ENCODE measurements around the gene SNAPC1.

SNAPC1 gene

GRCh38 chr14:61836807-61837206 is 74.6 kb downstream of the SNAPC1 start:
- no peak overlapping the region for H3K4me3 ChIP-seq (ENCODE audit: insufficient read depth, low read length, poor library complexity, severe bottlenecking)
- H3K79me2 ChIP-seq (ENCODE audit: insufficient read depth, low read length): no peaks in the 10 kb centered on the region
- no peaks in the 10 kb centered on the region for H3K9me2 ChIP-seq (replicated peaks; ENCODE audit: insufficient read depth, low read length)
- TF ChIP-seq CTCF (IDR thresholded peaks at IDR 0.05; ENCODE audit: insufficient read depth, low read length, poor library complexity, severe bottlenecking) (no peak), EZH2phosphoT487 (conservative IDR thresholded peaks at IDR 0.05; ENCODE audit: low read length) (no peak)
- no peak overlapping the region for H3K9ac ChIP-seq (ENCODE audit: low read length)
- H3K9me3 ChIP-seq (ENCODE audit: insufficient read depth, low read length): no peaks in the 10 kb centered on the region
- no peak overlapping the region for H2AFZ ChIP-seq (ENCODE audit: low read depth, low read length, severe bottlenecking)
- H3K36me3 ChIP-seq (ENCODE audit: low read length): no peaks in the 10 kb centered on the region
- no peaks in the 10 kb centered on the region for H3K27me3 ChIP-seq (ENCODE audit: low read length)
- no peak overlapping the region for H3K4me2 ChIP-seq (ENCODE audit: low read depth, low read length, poor library complexity, severe bottlenecking)
- H4K20me1 ChIP-seq (ENCODE audit: low read depth, low read length): no peaks in the 10 kb centered on the region
- H3K27ac ChIP-seq (ENCODE audit: low read depth, low read length): no peak overlapping the region
- H3F3A ChIP-seq (ENCODE audit: insufficient read depth): no peaks in the 10 kb centered on the region

- no peak overlapping the region for H3K9ac ChIP-seq (ENCODE audit: low read length)
These were observed 75.4 kb downstream of the SNAPC1 start for GRCh38 chr14:61837336-61838229.

GRCh38 chr14:61838661-61839245 is 76.5 kb downstream of the SNAPC1 start:
- Histone ChIP-seq H3K9me2 (replicated peaks; ENCODE audit: insufficient read depth, low read length) (no peaks in the 10 kb centered on the region), H3K4me2 (ENCODE audit: low read depth, low read length, poor library complexity, severe bottlenecking) (no peak overlapping the region), H3K9ac (ENCODE audit: low read length) (no peak overlapping the region), H3K27ac (ENCODE audit: low read depth, low read length) (no peak overlapping the region), H3K27me3 (ENCODE audit: low read length) (no peaks in the 10 kb centered on the region), H4K20me1 (ENCODE audit: low read depth, low read length) (no peaks in the 10 kb centered on the region), H2AFZ (ENCODE audit: low read depth, low read length, severe bottlenecking) (no peak overlapping the region), H3K79me2 (ENCODE audit: insufficient read depth, low read length) (no peaks in the 10 kb centered on the region), H3F3A (ENCODE audit: insufficient read depth) (no peaks in the 10 kb centered on the region), H3K4me3 (ENCODE audit: insufficient read depth, low read length, poor library complexity, severe bottlenecking) (no peak overlapping the region), H3K9me3 (ENCODE audit: insufficient read depth, low read length) (no peaks in the 10 kb centered on the region), H3K36me3 (ENCODE audit: low read length) (no peaks in the 10 kb centered on the region)
- TF ChIP-seq CTCF (IDR thresholded peaks at IDR 0.05; ENCODE audit: insufficient read depth, low read length, poor library complexity, severe bottlenecking) (no peak), EZH2phosphoT487 (conservative IDR thresholded peaks at IDR 0.05; ENCODE audit: low read length) (no peak)

More at GRCh38 chr14:61837336-61838229, 75.4 kb downstream of the SNAPC1 start:
- H3K9me3 ChIP-seq (ENCODE audit: insufficient read depth, low read length): no peaks in the 10 kb centered on the region
- no peaks in the 10 kb centered on the region for H3K36me3 ChIP-seq (ENCODE audit: low read length)
- H3K79me2 ChIP-seq (ENCODE audit: insufficient read depth, low read length): no peaks in the 10 kb centered on the region
- H3F3A ChIP-seq (ENCODE audit: insufficient read depth): no peaks in the 10 kb centered on the region
- no peaks in the 10 kb centered on the region for H3K27me3 ChIP-seq (ENCODE audit: low read length)
- H4K20me1 ChIP-seq (ENCODE audit: low read depth, low read length): no peaks in the 10 kb centered on the region
- no peak overlapping the region for H2AFZ ChIP-seq (ENCODE audit: low read depth, low read length, severe bottlenecking)
- TF ChIP-seq EZH2phosphoT487 (conservative IDR thresholded peaks at IDR 0.05; ENCODE audit: low read length) (no peak), CTCF (IDR thresholded peaks at IDR 0.05; ENCODE audit: insufficient read depth, low read length, poor library complexity, severe bottlenecking) (peak; percentile 81)
- H3K9me2 ChIP-seq (replicated peaks; ENCODE audit: insufficient read depth, low read length): no peaks in the 10 kb centered on the region
- H3K4me2 ChIP-seq (ENCODE audit: low read depth, low read length, poor library complexity, severe bottlenecking): no peak overlapping the region
- H3K4me3 ChIP-seq (ENCODE audit: insufficient read depth, low read length, poor library complexity, severe bottlenecking): no peak overlapping the region
- H3K27ac ChIP-seq (ENCODE audit: low read depth, low read length): no peak overlapping the region
